ENCODE data around the gene SUGCT. TPM values are rescaled to one million over a fixed set of nuclear protein-coding genes. Genes with fewer than 3 reads are reported as not detected.
"Not testable (repeated sequence)": the region's sequence is repeated elsewhere in the genome, so short reads cannot be mapped to it uniquely, and the experiment has no call there.

Gene SUGCT
- total RNA-seq, 1 donor: 0.81 TPM

- DNase-seq (ENCODE audit: low read depth in 2 of 3, low spot score in 2 of 3): no peak
Measured at GRCh38 chr7:40138973-40139372, 4.2 kb downstream of the SUGCT start.

GRCh38 chr7:40139891-40140290 lies 5.1 kb downstream of the SUGCT start:
- DNase-seq (ENCODE audit: low read depth in 2 of 3, low spot score in 2 of 3): not testable (repeated sequence)

- not testable (repeated sequence) for DNase-seq (ENCODE audit: low read depth in 2 of 3, low spot score in 2 of 3)
Measured at GRCh38 chr7:40141916-40142315, 7.1 kb downstream of the SUGCT start.

- not testable (repeated sequence) for DNase-seq (ENCODE audit: low read depth in 2 of 3, low spot score in 2 of 3)
Measured at GRCh38 chr7:40145596-40146130, 10.9 kb downstream of the SUGCT start.

GRCh38 chr7:40147371-40148246 lies 12.8 kb downstream of the SUGCT start:
- no peak for DNase-seq (ENCODE audit: low read depth in 2 of 3, low spot score in 2 of 3)

- not testable (repeated sequence) for DNase-seq (ENCODE audit: low read depth in 2 of 3, low spot score in 2 of 3)
Measured at GRCh38 chr7:40148247-40148580, 13.4 kb downstream of the SUGCT start.

- DNase-seq (ENCODE audit: low read depth in 2 of 3, low spot score in 2 of 3): no peak
Measured at GRCh38 chr7:40148671-40149070, 13.9 kb downstream of the SUGCT start.

- DNase-seq (ENCODE audit: low read depth in 2 of 3, low spot score in 2 of 3): no peak
Measured at GRCh38 chr7:40151504-40151903, 16.7 kb downstream of the SUGCT start.

- no peak for DNase-seq (ENCODE audit: low read depth in 2 of 3, low spot score in 2 of 3)
Measured at GRCh38 chr7:40156988-40157387, 22.2 kb downstream of the SUGCT start.

GRCh38 chr7:40162516-40162915 lies 27.7 kb downstream of the SUGCT start:
- no peak for DNase-seq (ENCODE audit: low read depth in 2 of 3, low spot score in 2 of 3)

GRCh38 chr7:40165216-40165615 lies 30.4 kb downstream of the SUGCT start:
- no peak for DNase-seq (ENCODE audit: low read depth in 2 of 3, low spot score in 2 of 3)

GRCh38 chr7:40167291-40167690 lies 32.5 kb downstream of the SUGCT start:
- no peak for DNase-seq (ENCODE audit: low read depth in 2 of 3, low spot score in 2 of 3)

- DNase-seq (ENCODE audit: low read depth in 2 of 3, low spot score in 2 of 3): not testable (repeated sequence)
Measured at GRCh38 chr7:40168266-40168665, 33.5 kb downstream of the SUGCT start.

- not testable (repeated sequence) for DNase-seq (ENCODE audit: low read depth in 2 of 3, low spot score in 2 of 3)
Measured at GRCh38 chr7:40173121-40173520, 38.3 kb downstream of the SUGCT start.

- DNase-seq (ENCODE audit: low read depth in 2 of 3, low spot score in 2 of 3): not testable (repeated sequence)
Measured at GRCh38 chr7:40175256-40175655, 40.5 kb downstream of the SUGCT start.

GRCh38 chr7:40175725-40176510 lies 41.1 kb downstream of the SUGCT start:
- DNase-seq (ENCODE audit: low read depth in 2 of 3, low spot score in 2 of 3): no peak

GRCh38 chr7:40177071-40177470 lies 42.3 kb downstream of the SUGCT start:
- DNase-seq (ENCODE audit: low read depth in 2 of 3, low spot score in 2 of 3): no peak

GRCh38 chr7:40182452-40182851 lies 47.6 kb downstream of the SUGCT start:
- DNase-seq (ENCODE audit: low read depth in 2 of 3, low spot score in 2 of 3): no peak

- no peak for DNase-seq (ENCODE audit: low read depth in 2 of 3, low spot score in 2 of 3)
Measured at GRCh38 chr7:40186586-40186985, 51.8 kb downstream of the SUGCT start.

- no peak for DNase-seq (ENCODE audit: low read depth in 2 of 3, low spot score in 2 of 3)
Measured at GRCh38 chr7:40192036-40192435, 57.2 kb downstream of the SUGCT start.

- no peak for DNase-seq (ENCODE audit: low read depth in 2 of 3, low spot score in 2 of 3)
Measured at GRCh38 chr7:40194745-40195144, 59.9 kb downstream of the SUGCT start.

GRCh38 chr7:40197527-40197926 lies 62.7 kb downstream of the SUGCT start:
- DNase-seq (ENCODE audit: low read depth in 2 of 3, low spot score in 2 of 3): no peak
